GM13976 (cell line): ENCODE measurements around the gene MRPL39.

Experiments used
- DNase-seq: peaks from one replicate; pipeline ENCODE4 v3.0.0; 2012; ENCODE audit warnings: low spot score
- in situ Hi-C: fragments of 300-500 bp; cut with MboI; formaldehyde crosslinking; loops from one replicate; pipeline ENCODE4 v1.12.0; 2022; ENCODE audit warnings: low sequenced_read_pairs, mixed read lengths, inconsistent platforms; ENCODE audit not compliant: unreplicated experiment
- TF ChIP-seq, protein P1 (sequence below): IDR thresholded peaks from 2 replicates; pipeline ENCODE4 v1.5.1; 2012; ENCODE audit warnings: borderline replicate concordance, mild to moderate bottlenecking; ENCODE audit not compliant: insufficient read depth; ENCODE audit errors: extremely low read depth, missing control alignments, control extremely low read depth

MRPL39 gene

DNA sequence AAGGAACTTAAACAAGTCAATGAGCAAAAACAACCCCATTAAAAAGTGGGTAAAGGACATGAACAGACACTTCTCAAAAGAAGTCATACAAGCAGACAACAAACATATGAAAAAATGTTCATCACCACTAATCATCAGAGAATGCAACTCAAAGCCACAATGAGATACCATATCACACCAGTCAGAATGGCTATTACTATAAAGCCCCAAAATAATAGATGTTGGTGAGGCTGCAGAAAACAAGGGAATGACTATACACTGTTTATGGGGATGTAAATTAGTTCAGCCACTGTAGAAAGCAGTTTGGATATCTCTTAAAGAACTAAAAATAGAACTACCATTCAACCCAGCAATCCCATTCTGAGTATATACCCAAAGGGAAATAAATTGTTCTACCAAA, 51.2 kb downstream of the MRPL39 start:
- TF ChIP-seq, protein P1, sequence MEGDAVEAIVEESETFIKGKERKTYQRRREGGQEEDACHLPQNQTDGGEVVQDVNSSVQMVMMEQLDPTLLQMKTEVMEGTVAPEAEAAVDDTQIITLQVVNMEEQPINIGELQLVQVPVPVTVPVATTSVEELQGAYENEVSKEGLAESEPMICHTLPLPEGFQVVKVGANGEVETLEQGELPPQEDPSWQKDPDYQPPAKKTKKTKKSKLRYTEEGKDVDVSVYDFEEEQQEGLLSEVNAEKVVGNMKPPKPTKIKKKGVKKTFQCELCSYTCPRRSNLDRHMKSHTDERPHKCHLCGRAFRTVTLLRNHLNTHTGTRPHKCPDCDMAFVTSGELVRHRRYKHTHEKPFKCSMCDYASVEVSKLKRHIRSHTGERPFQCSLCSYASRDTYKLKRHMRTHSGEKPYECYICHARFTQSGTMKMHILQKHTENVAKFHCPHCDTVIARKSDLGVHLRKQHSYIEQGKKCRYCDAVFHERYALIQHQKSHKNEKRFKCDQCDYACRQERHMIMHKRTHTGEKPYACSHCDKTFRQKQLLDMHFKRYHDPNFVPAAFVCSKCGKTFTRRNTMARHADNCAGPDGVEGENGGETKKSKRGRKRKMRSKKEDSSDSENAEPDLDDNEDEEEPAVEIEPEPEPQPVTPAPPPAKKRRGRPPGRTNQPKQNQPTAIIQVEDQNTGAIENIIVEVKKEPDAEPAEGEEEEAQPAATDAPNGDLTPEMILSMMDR = no peak
- DNase-seq = no peak
- in situ Hi-C loops = no loop called here

DNA sequence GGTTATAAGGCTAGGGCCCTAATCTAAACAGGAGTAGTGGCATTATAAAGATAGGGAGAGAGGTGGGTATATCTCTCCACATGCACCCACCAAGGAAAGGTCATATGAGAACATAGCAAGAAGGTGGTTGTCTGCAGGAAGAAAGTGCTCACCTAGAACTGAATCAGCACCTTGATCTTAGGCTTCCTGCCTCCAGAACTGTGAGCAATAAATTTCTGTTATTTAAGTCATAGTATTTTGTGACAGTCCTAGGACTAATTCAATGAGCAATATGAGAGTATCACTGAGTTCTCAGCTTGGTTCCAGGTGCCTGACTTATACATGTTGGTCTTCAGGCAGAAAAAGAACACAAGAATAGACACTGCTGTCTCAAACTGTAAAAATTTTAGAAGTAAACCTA, 51.8 kb downstream of the MRPL39 start:
- no peak for DNase-seq
- TF ChIP-seq, protein P1 = no peak
- in situ Hi-C loops = no loop called here

DNA sequence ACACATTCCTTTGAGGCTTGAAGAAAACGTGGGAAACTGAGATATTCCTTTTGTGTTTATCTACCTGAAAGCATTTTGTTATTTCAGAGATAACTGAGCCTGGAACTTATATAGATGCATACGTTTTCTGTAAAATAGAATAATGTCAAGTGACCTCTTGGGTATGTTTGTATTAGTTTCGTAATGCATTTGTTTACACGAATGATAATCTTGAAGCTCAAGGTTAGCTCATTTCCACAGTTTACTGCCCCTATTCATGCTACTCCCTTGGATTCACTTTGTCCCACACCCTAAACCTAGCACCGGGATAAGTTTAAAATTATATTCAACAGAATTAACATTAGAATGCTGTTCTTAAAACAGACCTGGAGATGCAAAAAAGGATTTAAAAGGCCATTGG, 54.4 kb downstream of the MRPL39 start:
- in situ Hi-C loops = no loop called here
- TF ChIP-seq, protein P1 = no peak
- no peak for DNase-seq

DNA sequence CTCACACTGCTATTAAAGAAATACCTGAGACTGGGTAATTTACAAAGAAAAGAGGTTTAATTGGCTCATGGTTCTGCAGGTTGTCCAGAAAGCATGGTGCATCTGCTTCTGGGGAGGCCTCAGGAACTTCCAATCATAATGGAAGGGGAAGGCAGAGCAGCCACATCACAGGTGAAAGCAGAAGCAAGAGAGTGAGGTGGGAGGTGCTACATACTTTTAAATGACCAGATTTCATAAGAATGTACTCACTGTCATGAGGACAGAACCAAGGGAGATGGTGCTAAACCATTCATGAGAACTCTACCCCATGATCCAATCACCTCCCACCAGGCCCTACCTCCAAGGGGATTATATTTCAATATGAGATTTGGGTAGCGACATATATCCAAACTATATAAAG, 55.7 kb downstream of the MRPL39 start:
- in situ Hi-C loops = no loop called here
- no peak for DNase-seq
- TF ChIP-seq, protein P1 = no peak

DNA sequence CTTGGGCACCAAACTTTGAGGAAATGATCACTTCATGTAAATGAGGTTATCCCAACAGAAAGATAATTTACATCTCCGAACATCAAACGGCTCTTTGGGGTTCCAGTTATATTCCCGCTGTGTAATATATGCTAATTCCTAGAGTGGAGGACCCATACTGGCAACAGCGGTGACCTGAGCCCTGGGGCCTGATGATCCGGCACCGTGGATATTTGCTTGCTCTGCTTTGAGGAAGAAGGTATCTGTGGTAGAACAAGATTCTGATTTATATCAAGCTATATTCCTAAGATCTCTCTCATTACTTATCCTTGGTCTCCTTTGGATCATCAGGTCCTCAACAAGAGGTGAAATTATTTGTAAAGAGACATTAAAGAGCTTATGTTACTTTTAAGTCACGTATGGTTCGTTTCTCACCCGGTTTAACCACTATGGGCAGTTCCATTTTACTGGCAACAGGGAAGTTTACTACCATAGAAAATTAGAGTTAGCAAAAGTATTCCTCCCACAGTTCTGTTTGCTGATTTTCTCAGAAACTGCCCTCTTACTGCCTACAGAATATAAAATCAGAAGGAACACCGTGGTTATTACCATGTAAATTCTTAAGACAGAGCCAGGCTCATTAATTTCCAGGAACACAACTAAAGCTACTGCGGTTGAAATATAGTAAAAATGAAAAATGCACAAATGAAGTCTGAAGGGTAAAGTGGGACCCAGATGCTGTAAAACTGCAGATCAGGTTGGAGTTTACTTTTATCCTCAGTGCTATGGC, 56.7 kb downstream of the MRPL39 start:
- in situ Hi-C loops = no loop called here
- DNase-seq = no peak
- TF ChIP-seq, protein P1 = no peak

DNA sequence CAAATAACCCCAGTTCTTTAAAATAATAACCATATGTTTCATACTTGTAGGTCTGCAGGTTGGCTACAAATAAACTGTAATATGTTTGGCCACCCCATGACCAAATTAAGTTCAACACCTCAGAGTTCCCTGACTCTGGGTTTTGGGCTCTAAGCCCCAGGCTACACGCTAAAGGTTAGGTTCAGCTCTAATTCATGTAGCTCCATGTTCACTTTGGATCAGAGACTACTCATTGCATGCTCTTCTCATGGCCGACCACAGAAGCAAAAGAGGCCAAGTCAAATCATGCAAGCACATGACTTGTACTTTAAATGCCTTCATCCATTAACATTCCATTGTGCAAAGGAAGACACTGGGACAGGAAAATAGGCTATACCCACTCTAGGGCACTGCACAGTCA, 66.2 kb downstream of the MRPL39 start:
- in situ Hi-C loops = no loop called here
- DNase-seq = no peak
- TF ChIP-seq, protein P1 = no peak
